GM23338 (cell line): ENCODE measurements around the gene GNG10.

ENCODE experiments used
- CREB1 ChIP-seq: fragments of 250-450 bp; sonication (Bioruptor Pico); IDR thresholded peaks from 2 replicates; pipeline ENCODE4 v1.5.0; 2020; ENCODE audit warnings: low read depth, mild to moderate bottlenecking, moderate library complexity
- EZH2 ChIP-seq: fragments of 200-600 bp; sonication (generic); IDR thresholded peaks from one replicate; pipeline ENCODE4 v1.8.0; 2017; ENCODE audit warnings: antibody characterized with exemption, mild to moderate bottlenecking, low read depth; ENCODE audit not compliant: unreplicated experiment
- EZH2phosphoT487 ChIP-seq: fragments of 200-600 bp; sonication (generic); IDR thresholded peaks from one replicate; pipeline ENCODE4 v1.8.1; 2018; ENCODE audit warnings: antibody characterized with exemption; ENCODE audit not compliant: unreplicated experiment
- JUNB ChIP-seq: IDR thresholded peaks from one replicate; pipeline ENCODE4 v1.6.1; 2016; ENCODE audit warnings: antibody characterized with exemption; ENCODE audit not compliant: unreplicated experiment
- NANOG ChIP-seq: IDR thresholded peaks from 2 replicates; pipeline ENCODE4 v1.6.1; 2016; ENCODE audit warnings: antibody characterized with exemption, borderline replicate concordance
- POLR2AphosphoS5 ChIP-seq: IDR thresholded peaks from 2 replicates; pipeline ENCODE4 v1.6.1; 2016; ENCODE audit warnings: antibody characterized with exemption, low read depth
- ZNF114 ChIP-seq: fragments of 250-450 bp; sonication (Bioruptor Pico); IDR thresholded peaks from 2 replicates; pipeline ENCODE4 v1.5.0; 2020; ENCODE audit warnings: mild to moderate bottlenecking, moderate library complexity
- ZNF331 ChIP-seq: fragments of 250-450 bp; sonication (Bioruptor Pico); IDR thresholded peaks from 2 replicates; pipeline ENCODE4 v1.5.0; 2020; ENCODE audit warnings: low read depth, mild to moderate bottlenecking, moderate library complexity
- TF ChIP-seq, protein P1 (sequence below): IDR thresholded peaks from one replicate; pipeline ENCODE4 v1.6.1; 2018; ENCODE audit warnings: antibody characterized with exemption; ENCODE audit not compliant: unreplicated experiment
- TF ChIP-seq, protein P2 (sequence below), 2 experiments: fragments of 200-600 bp in 1 of 2; sonication (generic) in 1 of 2; conservative IDR thresholded peaks; 2 replicates each; pipeline versions ENCODE4 v1.5.1 to v1.6.1; 2016 to 2017; ENCODE audit warnings: antibody characterized with exemption in 2 of 2, low read depth in 2 of 2, mild to moderate bottlenecking in 2 of 2, moderate library complexity in 1 of 2
- TF ChIP-seq, protein P3 (sequence below): IDR thresholded peaks from 2 replicates; pipeline ENCODE4 v1.6.1; 2016; ENCODE audit warnings: antibody characterized with exemption

DNA sequence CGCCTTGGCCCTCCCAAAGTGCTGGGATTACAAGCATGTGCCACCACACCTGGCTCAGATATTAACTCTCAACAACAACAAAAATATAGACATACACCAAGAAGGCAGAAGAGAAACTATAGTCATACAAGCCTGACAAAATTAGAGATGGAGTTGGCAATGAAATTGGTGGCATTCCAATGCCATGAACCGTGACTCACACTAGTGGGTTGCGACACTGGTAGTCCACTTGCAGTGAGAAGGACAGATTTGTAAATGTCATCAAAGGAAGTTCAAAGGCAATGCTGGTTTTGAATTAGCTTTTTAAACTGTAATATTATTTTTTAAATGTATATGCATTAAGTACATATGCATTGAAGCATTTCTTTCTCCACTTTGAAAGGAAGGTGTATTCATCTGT is 38.8 kb upstream of the GNG10 start:
- TF ChIP-seq, protein P1, sequence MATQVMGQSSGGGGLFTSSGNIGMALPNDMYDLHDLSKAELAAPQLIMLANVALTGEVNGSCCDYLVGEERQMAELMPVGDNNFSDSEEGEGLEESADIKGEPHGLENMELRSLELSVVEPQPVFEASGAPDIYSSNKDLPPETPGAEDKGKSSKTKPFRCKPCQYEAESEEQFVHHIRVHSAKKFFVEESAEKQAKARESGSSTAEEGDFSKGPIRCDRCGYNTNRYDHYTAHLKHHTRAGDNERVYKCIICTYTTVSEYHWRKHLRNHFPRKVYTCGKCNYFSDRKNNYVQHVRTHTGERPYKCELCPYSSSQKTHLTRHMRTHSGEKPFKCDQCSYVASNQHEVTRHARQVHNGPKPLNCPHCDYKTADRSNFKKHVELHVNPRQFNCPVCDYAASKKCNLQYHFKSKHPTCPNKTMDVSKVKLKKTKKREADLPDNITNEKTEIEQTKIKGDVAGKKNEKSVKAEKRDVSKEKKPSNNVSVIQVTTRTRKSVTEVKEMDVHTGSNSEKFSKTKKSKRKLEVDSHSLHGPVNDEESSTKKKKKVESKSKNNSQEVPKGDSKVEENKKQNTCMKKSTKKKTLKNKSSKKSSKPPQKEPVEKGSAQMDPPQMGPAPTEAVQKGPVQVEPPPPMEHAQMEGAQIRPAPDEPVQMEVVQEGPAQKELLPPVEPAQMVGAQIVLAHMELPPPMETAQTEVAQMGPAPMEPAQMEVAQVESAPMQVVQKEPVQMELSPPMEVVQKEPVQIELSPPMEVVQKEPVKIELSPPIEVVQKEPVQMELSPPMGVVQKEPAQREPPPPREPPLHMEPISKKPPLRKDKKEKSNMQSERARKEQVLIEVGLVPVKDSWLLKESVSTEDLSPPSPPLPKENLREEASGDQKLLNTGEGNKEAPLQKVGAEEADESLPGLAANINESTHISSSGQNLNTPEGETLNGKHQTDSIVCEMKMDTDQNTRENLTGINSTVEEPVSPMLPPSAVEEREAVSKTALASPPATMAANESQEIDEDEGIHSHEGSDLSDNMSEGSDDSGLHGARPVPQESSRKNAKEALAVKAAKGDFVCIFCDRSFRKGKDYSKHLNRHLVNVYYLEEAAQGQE, result no peak
- TF ChIP-seq, protein P2, sequence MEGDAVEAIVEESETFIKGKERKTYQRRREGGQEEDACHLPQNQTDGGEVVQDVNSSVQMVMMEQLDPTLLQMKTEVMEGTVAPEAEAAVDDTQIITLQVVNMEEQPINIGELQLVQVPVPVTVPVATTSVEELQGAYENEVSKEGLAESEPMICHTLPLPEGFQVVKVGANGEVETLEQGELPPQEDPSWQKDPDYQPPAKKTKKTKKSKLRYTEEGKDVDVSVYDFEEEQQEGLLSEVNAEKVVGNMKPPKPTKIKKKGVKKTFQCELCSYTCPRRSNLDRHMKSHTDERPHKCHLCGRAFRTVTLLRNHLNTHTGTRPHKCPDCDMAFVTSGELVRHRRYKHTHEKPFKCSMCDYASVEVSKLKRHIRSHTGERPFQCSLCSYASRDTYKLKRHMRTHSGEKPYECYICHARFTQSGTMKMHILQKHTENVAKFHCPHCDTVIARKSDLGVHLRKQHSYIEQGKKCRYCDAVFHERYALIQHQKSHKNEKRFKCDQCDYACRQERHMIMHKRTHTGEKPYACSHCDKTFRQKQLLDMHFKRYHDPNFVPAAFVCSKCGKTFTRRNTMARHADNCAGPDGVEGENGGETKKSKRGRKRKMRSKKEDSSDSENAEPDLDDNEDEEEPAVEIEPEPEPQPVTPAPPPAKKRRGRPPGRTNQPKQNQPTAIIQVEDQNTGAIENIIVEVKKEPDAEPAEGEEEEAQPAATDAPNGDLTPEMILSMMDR (conservative IDR thresholded peaks at IDR 0.05; ENCODE audit: low read depth in 2 of 2), result no peak
- TF ChIP-seq NANOG (no peak), EZH2phosphoT487 (no peak), EZH2 (no peak), POLR2AphosphoS5 (no peak), CREB1 (no peak), JUNB (no peak), ZNF114 (CRISPR knock-in tag) (no peak), ZNF331 (CRISPR knock-in tag) (no peak)
- TF ChIP-seq, protein P3, sequence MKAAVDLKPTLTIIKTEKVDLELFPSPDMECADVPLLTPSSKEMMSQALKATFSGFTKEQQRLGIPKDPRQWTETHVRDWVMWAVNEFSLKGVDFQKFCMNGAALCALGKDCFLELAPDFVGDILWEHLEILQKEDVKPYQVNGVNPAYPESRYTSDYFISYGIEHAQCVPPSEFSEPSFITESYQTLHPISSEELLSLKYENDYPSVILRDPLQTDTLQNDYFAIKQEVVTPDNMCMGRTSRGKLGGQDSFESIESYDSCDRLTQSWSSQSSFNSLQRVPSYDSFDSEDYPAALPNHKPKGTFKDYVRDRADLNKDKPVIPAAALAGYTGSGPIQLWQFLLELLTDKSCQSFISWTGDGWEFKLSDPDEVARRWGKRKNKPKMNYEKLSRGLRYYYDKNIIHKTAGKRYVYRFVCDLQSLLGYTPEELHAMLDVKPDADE, result no peak
